Suppressor macrophage (primary cell): ENCODE results near the gene KIRREL3.
A peak's percentile ranks its signal among the peaks of the same experiment; 100 is the strongest.

Source experiments
- DNase-seq, 4 experiments: peaks; one replicate each; pipeline ENCODE4 v3.0.0-alpha.2; 2020 to 2022

KIRREL3 gene

DNA sequence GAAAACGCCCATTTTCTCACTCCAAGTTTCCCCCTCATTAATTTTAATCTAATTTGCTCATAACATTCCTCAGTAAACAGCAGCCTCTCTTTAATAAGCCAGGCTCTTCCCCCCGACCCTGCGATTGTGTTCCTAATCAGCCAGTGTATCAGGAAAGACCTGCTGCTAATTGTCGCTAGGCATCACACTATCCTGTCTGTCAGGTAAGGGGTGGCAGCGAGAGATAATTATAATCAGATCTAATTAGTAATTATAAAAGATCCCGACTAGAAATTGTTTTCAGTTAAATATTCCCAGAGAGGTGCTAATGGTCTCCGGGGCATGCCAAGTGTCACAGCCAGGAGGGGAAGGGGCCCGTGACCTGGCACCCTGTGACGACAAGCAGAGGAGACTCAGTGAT, 502.3 kb downstream of the KIRREL3 start:
- DNase-seq = no peak

DNA sequence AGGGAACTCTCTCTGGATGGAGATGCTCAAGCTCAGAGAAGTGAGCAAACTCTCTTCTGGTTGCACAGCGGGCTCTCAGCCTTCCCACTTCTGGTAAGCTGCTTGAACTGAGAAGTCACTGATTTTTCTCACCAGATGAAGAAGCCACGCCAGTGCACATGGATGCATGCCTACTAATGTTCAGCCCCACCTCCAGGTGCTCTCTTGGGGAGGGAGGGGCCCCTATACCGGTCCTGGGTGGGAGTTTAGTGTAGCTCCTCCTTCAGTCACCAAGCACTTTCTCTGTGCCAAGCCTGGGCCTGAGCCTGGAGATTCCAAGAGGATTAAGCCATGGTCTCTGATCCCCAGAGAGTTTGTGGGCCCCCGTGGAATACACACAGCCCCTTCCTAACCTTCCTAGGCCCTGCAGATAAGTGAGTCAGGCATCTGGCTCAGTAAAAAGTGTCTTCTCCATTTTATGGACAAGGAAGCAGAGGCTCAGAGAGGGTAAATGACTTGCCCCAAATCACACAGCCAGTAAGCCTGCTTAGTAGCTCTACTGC, 502.9 kb downstream of the KIRREL3 start:
- DNase-seq = no peak

DNA sequence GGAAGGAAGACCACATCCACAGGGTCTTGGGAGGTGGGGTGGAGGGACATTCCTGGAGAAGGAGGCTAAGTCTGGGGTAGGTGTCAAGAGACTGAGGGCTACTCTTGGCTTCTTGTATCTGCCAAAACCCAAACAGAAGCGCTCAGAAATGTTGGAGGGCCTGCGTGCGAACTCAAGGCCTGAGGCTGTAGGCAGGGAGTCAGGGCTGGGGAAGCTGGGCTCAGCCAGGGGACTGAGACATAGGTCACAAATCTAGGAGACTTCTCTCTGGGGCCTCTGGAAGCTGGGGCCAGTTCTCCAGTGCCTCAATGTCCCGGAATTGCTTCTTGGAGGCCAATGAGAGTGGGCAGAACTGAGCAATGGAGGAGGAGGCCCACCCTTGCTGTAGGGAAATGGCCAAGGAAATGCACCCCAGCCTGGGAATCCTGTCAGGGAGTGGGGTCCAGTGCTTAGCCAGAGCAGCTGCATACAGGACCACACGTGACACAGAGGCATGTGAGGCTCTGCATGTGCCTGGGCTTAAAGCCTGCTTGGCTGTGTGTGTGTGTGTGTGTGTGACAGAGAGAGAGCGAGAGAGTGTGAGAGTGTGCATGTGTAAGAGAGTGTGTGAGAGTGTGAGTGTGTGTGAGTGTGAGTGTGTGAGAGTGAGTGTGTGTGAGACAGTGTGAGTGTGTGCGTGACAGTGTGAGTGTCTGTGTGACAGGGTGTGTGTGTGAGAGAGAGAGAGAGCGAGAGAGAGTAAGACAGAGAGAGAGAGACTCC, 503.8 kb downstream of the KIRREL3 start:
- no peak for DNase-seq

DNA sequence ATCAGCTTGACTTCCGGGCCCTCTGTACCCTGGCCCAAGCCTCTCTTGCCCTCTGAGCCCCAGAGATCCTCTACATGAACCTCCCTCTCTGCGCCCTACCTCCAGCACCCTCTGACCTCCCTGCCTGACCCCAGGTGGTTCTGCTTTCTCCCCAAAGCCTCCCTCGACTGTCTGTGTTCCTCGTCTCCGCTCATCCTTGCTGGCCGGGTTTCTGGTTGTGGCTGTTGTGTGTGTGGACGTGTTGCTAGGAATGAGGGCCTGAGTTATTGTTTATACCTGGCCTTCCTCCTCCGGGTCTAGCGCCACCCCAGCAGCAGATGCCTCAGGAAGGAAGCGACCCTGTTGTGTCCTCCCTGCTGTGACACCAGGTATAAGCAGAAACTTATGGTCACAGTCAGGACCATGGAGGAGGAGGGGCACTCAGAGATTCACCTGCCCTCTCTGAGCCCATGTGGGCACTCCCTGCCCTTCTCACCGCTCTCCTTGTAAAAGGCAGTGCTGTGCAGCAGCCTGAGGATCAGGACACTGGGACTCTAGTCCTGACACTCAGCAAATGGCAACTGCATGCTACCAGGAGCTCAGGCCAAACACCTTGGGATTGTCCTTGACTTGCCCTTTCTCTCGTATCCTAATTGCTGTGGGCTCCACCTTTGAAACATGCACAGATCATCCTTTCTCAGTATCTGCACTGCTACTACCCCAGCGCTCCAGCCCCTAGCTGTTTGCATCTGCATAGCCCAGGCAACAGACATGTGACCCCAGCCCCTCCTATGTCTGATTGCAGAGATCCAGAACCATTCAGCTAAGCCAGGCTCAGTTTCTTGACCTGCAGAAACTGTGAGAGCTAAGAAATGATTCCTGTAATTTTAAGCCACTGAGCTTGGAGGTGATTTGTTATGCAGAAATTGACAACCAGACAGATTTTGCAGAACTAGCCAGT, 505.0 kb downstream of the KIRREL3 start:
- no peak for DNase-seq

DNA sequence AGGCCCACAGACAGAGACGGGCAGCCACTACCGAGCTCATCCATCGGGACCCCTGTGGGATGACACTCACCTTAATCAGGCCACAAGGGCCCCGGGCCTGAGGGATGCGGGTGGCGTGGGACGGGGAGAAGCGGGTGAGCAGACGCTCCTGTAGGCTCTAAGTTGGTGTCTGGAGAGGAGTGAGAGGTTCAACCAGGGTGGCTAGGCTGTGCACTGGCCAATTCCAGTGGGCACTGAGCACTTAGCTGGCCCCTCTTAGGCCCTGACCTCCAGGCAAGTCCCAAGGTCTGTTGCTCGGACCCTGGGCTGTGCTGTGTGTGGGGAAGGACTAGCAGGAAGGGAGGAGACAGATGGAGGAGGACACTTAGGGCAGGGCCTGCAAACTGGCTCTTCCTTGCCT, 505.7 kb downstream of the KIRREL3 start:
- no peak for DNase-seq

DNA sequence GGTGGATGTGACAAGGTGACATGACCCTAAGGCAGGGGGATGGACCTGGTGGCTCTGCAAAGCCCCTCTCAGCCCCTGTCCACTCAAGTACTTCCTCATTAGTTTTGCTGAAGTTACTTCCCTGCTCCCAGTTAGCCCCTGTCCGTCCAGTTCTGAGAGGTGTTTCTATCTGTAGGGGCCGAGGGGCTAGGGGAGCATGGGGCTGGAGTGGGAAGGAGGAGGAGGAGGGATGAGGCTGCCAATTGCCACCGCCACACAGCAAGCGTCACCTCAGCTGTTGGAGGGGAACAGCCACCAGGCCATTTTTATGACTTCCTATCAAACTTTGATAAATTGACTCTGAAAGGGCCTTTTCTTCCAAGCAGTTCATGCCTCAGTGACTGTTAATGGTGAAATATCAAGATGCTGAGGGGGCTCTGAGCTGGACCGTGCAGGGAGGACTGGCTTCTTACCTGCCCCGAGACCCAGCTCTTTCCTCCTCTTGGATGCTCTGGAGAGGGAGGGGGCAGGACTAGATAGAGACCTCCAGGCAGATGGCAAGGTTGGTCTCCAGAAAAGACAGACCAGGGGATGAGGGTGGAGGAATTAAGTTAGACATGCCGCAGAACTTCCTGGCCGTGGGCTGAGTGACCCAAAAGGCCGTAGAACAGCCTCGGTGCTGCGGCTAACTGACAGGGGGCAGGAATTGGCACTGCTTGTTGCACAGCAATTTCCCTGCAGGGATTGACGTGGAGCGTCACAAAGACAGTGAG, 508.1 kb downstream of the KIRREL3 start:
- DNase-seq = no peak

DNA sequence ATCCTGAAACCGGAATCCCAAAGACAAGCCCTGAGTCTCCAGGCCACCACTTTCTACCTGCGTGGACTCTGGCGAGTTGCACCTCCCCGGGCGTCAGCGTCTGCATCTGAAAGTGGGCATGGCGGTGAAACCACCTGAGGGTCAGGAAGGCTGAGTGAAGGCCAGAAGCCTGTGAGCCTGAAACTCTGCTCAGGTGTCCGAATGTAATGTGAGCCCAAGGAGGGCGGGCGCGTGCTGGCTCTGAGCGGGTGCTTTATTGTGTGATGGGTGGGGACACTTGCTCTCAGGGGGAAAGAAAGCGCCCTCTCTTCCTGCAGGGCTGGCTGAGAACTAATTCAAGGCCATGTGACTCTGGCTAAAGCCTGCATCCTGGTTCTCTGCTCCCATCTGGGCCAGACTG, 509.5 kb downstream of the KIRREL3 start:
- no peak for DNase-seq

DNA sequence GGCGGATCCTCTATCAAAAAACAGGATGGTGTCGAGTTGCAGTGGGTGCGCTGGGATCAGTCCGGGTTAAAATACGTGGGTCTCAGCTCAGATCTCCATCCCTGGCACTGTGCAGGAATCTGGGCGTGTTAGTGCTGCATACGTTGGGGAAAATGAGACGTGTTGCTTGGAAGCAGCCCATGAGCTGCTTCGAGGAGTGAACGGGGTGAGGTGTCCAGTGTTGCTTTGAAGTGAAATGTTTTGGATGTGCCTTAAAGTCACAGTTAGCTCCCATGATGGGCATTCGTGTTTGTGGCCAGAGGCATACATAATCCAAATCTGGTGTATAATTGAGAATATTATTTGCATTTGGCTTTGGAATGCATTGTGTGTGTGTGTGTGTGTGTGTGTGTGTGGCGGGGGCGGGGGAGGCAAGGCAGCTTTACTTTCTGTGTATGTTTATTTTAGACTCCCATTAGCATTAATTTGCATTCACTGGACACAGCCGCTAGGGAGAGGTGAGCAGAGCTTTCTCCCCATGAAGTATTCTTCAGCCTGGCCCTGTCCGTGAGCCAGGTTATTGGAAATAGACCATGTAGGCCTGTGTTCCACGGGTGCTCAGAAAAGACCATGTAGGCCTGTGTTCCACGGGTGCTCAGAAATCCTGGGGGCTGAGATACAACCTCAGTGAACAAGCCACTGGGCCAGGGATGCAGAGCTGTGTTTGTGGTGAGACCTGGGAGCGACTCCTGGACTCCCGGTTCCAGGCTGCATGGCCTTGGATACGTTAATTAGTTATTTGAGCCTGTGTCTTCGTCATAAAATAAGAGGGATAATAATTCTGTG, 510.5 kb downstream of the KIRREL3 start:
- no peak for DNase-seq

DNA sequence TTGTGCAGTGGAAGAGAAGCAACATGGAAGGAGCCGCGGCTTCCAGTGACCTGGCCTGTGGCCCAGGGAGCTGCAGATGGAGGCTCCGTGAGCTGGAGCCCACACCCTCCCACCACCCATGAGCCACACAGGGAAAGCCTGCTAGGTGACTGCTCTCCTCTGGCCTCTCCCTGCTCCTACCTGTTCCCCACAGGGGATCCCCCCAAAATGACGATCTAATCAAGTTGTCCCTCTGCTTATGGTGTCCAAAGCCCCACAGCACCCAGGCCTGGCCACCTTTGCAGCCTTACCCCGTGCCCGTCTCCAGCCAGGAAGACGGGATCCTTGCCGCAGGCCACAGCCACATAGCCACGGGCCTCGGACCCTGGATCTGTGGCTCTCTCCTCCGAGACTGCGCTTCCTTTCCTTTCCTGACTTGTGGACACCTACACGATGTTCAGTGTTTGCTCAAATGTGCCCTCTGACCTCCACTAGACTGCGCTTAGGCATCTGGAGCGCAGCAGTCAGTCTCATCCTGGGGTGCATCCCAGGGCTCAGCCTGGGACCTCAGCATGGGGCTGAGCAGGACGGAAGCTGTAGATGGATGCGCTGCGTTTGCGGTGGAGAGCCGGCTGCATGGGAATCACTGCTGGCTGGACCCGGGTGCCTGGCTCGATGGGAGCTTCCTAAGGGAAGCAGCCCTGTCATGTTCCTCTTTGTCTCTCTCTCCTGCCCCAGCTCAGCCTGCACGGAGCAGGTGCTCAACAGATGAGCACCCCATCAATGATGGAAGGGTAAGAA, 511.8 kb downstream of the KIRREL3 start:
- no peak for DNase-seq

DNA sequence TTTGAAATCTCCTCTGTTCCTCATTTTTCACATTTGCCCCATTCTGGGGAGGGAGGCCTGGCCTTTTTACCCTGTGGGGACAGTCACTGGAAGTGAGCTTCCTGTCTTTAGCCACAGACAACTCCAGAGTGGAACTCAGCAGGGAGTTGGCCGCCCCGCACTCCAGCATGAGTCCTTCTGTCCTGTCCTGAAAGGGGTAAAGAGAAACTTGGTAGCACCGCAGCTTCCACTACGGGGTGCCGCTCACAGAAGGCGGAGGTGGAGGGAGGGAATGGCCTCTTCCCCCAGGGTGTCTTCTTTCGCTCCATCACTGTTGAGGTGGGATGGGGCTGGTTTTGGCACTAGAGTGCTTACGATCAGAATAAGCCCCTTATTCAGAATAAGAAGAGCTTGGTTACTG, 512.9 kb downstream of the KIRREL3 start:
- peak; percentile 6 to 30 (median 14) for DNase-seq

DNA sequence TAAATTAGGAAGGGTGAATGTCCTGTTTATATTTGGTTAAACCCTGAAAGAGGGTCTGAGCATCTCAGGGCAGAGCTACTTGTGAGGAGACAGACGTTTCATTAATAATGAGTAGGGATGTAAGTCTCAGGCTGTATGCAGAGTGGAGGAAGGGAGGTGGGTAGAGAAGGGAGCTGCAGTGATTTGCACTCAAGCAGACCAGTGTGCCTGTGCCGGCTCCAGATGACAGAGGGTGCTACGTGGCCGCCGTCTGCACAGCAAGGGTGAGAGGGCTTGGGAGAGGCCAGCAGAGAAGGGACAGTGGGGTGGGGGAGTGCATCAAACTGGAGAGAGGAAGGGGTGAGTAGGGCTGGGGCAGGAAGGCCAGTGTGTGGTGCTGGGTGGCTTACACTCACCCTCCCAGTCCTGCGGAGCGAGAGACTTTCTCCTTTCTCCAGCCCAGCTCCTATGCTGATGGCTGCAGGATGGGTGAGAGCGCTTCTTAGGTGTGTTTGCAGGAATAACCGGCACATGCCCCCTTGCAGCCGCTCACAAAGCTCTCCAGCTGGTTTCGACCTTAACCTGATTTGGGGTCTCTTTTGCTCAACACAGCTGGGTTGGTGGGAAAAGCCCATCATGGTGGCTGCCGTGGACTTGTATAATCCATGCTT, 514.5 kb downstream of the KIRREL3 start:
- DNase-seq = no peak

DNA sequence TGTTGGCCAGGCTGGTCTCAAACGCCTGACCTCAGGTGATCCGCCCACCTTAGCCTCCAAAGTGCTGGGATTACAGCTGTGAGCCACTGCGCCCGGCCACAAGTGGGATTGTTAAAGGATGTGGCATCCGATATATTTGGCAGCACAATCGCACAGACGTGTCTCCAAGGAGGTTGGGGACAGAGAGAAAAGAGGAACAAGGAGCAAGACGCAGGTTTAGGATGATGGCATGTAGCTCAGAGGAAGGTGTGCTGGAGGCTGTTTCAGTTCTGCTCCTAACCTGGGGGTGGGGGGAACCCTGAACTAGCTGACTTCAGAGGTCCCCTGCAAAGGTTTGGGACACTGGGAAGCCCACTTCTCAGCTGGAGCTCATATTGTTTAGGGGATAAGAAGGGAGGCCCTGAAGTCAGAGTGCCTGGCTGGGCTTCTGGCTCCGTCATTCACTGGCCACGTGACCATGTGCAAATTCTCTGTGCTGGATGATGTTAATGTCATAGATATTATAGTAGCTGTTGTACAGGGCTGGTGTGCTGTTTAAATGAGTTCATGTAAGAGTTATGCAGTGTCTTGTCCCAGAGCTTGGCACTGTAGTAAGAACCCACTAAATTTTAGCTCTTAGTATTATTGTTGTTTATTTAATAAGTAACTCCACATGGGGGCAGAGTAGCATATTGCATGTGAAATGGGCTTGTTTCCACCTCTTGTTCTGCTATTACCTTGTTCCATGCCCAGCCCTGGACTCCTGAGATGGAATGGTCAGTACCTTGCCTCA, 515.4 kb downstream of the KIRREL3 start:
- DNase-seq = no peak

DNA sequence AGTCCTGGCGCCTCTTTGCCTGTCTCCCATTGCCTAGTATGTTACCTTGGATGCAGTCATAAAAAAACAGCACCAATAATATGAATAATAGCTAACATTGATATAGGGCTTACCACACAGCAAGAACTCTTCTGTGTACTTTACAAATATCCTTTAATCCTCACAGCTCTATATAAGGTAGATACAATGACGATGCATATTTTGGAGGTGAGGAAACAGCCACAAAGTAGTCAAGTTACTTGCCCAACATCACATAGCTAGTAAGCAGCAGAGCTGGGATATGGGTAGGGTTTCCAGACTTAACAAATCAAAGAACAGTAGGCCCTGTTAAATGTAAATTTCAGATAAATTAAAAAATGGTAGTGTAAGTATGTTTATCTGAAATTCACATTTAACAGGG, 516.3 kb downstream of the KIRREL3 start:
- no peak for DNase-seq

DNA sequence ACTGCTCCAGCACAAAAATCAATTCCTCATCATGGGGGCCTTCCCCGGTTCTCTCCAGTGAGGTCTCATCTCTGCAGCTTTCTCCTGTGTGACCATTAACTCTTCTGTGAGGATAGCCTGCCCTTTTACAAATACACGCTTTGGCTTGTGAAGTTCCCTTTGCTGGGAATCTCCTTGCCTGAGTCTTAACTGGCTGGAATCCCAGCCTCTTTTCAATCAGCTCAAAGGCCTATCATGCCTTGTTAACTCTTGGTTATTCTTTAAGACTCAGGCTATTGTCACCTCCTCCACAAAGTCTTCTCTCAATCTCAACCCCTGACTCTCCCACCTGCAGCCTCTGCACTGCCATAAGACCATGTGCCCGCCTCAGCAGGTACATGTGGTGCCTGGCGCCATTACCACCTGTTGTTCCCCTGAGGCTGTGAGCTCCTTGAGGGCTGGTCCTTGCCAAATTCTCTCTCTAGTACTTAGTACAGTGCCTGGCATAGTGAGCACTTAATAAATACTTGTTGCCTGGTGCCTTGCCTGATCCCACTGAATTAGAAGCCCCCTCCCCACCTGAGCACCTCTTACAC, 516.9 kb downstream of the KIRREL3 start:
- DNase-seq = no peak

DNA sequence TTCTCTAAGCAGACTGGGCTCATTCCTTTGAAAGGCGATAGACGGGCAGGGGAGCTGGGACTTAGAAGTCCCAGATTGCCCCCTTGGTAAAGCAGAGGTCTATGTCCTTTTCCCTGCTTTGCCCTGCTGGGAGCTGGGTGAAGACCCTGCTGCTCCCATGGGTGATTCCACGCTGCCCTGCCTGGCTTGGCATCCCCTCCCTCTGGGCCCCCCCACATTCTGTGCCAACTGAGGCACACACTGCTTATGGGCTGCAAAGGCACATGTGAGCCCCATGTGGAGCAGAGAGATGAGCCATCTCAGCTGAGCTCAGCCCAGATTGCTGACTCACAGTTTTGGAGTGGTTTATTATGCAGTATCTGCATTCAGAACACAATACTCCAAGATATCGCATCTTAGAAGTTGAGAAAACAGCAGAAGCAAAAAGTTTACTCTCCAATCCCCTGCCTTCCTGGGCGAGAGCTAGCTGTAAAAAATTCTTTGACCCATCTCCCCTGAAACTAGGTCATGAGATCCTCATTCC, 517.9 kb downstream of the KIRREL3 start:
- DNase-seq = no peak

DNA sequence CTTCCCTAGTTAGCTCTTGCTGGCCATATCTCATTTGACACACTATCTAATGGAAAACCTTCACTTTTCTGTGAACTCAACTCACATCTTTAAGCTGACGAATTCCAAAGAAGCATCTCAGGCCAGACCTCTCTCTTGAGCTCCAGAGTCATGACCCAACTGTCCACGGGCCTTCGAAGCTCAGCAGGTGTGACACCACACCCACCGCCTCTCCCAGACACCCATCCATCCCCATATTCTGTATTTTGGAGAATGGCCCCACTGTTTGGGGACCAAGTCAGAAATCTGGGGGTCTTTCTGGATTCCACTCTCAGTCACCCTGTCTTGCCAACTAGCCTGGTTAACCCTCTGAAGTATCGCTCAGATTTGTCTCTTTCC, 519.3 kb downstream of the KIRREL3 start:
- DNase-seq = no peak

DNA sequence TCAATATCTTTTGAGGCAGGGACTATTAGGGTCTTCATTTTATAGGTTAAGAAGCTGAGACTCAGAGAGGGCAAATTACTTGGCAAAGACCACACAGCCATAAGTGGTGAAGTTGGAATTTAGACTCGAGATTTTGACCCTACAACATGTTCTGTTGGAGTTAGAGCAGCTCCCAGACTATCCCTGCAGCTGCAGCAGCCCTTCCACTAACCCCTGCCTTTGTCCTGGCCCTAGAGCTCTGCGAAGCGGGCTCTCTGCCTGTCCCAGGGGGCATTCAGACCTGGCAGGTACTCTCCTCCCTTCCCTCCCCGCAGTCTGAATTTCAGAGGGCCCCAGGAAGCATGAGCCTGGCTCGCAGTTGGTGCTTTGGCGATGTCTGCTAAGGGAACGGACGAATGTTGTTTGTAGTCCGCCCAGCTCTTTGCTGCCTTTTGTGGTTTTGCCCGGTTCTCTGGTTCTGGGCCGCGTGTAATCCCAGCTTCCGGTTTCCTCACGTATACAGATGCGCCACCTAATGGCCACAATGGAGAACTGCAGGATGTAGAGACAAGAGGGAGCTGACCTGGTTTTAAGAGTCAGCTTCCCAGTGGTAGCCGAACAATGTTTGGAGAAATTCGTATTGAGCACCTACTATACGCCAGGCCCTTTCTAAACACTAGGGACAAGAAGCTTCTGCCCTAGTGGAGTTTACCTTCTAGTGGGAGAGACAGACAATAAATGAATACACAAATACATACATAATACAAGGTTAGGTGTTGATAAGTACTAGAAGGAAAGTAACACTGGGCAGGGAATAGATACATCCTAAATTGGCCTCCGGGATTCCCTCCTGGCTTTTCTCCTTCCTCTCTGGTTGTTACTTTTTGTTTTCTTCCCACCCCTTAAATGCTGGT, 519.9 kb downstream of the KIRREL3 start:
- DNase-seq = peak; percentile 82 to 92 (median 88)

DNA sequence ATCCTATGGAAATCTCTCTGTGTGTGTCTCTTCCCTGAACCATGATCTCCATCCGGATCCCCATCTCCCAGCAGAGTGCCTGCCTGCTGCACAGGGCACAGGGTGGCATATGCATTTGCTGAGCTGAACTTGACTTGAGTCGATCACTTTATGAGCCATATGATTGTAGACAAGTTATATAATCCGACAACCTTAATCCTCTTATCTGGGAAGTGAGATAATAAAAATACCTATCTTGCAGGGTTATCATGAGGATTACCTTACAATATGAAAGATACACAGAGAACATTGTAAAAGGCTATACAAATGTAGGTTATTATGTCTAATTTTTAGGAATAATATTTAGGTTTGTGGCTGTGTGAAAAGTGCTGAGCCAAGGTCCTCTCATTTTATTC, 520.6 kb downstream of the KIRREL3 start:
- no peak for DNase-seq
